Activated CD8-positive, alpha-beta T cell treated with anti-CD3 and anti-CD28 coated beads for 36 hours (primary cell): ENCODE data around the gene CCT7. TPM values are rescaled to one million over a fixed set of nuclear protein-coding genes. Genes with fewer than 3 reads are reported as not detected.
A peak's percentile ranks its signal among the peaks of the same experiment; 100 is the strongest.

ENCODE experiments used
- ATAC-seq: fragments of 200-7000 bp; cut with Tn5 transposase; one replicate; pipeline ENCODE4 v1.10.0; 2021; ENCODE audit warnings: mild to moderate bottlenecking, moderate library complexity
- CTCF ChIA-PET: fragments of 350-600 bp; sonication (Branson Sonifier 250); formaldehyde crosslinking; loops from one replicate; lab custom pipeline; 2021; ENCODE audit warnings: antibody characterized with exemption; lab: Charles Lee
- POLR2A ChIA-PET: fragments of 350-600 bp; sonication (Branson Sonifier 250); formaldehyde crosslinking; loops from one replicate; lab custom pipeline; 2021; ENCODE audit warnings: antibody characterized with exemption; lab: Charles Lee
- DNase-seq: peaks from one replicate; pipeline ENCODE4 v3.0.0-alpha.2; 2020
- H3K27ac Mint-ChIP-seq: one replicate; pipeline ENCODE4 v1.8.0; 2021; ENCODE audit warnings: mild to moderate bottlenecking, mixed read lengths
- H3K27me3 Mint-ChIP-seq: one replicate; pipeline ENCODE4 v1.8.0; 2021; ENCODE audit warnings: mixed read lengths
- H3K36me3 Mint-ChIP-seq: one replicate; pipeline ENCODE4 v1.8.0; 2021; ENCODE audit warnings: low read depth, mixed read lengths
- H3K4me1 Mint-ChIP-seq: one replicate; pipeline ENCODE4 v1.8.0; 2021; ENCODE audit warnings: low read depth, mixed read lengths
- H3K4me3 Mint-ChIP-seq: one replicate; pipeline ENCODE4 v1.8.0; 2021; ENCODE audit warnings: mild to moderate bottlenecking, moderate library complexity, mixed read lengths
- H3K9me3 Mint-ChIP-seq: one replicate; pipeline ENCODE4 v1.8.0; 2021; ENCODE audit warnings: mixed read lengths
- CTCF ChIP-seq: fragments of 200-600 bp; IDR thresholded peaks from one replicate; pipeline ENCODE4 v1.8.0; 2022; ENCODE audit warnings: antibody characterized with exemption, mild to moderate bottlenecking
- intact Hi-C: fragments of 100-400 bp; cut with micrococcal nuclease; formaldehyde crosslinking; loops from one replicate; pipeline ENCODE4 v1.10.0; 2022
- total RNA-seq, 2 experiments: library from RNA; stranded (reverse); gene quantifications; one replicate each; pipeline ENCODE4 v1.2.3, GENCODE V29; 2021

CCT7 gene
- total RNA-seq, 2 experiments from 2014 or later, result 628 to 660 TPM

GRCh38 chr2:73291461-73292315 lies 57.6 kb downstream of the CCT7 start:
- ATAC-seq (peak; percentile 10), DNase-seq (peak; percentile 7)
- Mint-ChIP-seq H3K4me3 (peak overlapping the region; percentile 26), H3K27ac (no peak overlapping the region), H3K9me3 (no peaks in the 10 kb centered on the region), H3K27me3 (peaks cover 48% of the 10 kb centered on the region), H3K36me3 (no peaks in the 10 kb centered on the region), H3K4me1 (peaks cover 11% of the 10 kb centered on the region)
- CTCF ChIA-PET, result interaction anchor here (1.4 to 4.7 kb wide), 11 partner anchors 10 to 128 kb away, joined by 3 to 36 read pairs (median 13); partner anchors contain the start of genes PRADC1 and SMYD5
- intact Hi-C loops, result loop anchor here (5.0 kb wide), 1 partner anchor 59 kb away; the partner anchor contains the start of genes CCT7 and PRADC1
- POLR2A ChIA-PET, result interaction anchor here (0.8 to 1.2 kb wide), 3 partner anchors 9 to 58 kb away, joined by 3 to 5 read pairs (median 4); partner anchors contain the start of gene CCT7
- no peak for TF ChIP-seq CTCF

GRCh38 chr2:73292316-73292905 lies 58.3 kb downstream of the CCT7 start:
- no peak for TF ChIP-seq CTCF
- intact Hi-C loops, result loop anchor here (5.0 kb wide), 1 partner anchor 60 kb away; the partner anchor contains the start of genes CCT7 and PRADC1
- ChIA-PET CTCF (interaction anchor here (1.2 to 4.7 kb wide), 4 partner anchors 10 to 93 kb away, joined by 3 to 24 read pairs (median 4); partner anchors contain the start of genes ALMS1, PRADC1 and SMYD5), POLR2A (interaction anchor here (1.2 kb wide), 1 partner anchor 58 kb away, joined by 5 read pairs; the partner anchor contains the start of gene CCT7)
- Mint-ChIP-seq H3K27ac (no peak overlapping the region), H3K9me3 (no peaks in the 10 kb centered on the region), H3K36me3 (no peaks in the 10 kb centered on the region), H3K4me3 (peak overlapping the region; percentile 63), H3K27me3 (peaks cover 54% of the 10 kb centered on the region), H3K4me1 (peaks cover 11% of the 10 kb centered on the region)
- DNase-seq (peak; percentile 20), ATAC-seq (no peak)

- Mint-ChIP-seq H3K36me3 (no peaks in the 10 kb centered on the region), H3K27me3 (peaks cover 60% of the 10 kb centered on the region), H3K9me3 (no peaks in the 10 kb centered on the region), H3K4me1 (peaks cover 11% of the 10 kb centered on the region), H3K4me3 (peak overlapping the region; percentile 70), H3K27ac (no peak overlapping the region)
- no peak for TF ChIP-seq CTCF
- ATAC-seq (peak; percentile 2), DNase-seq (peak; percentile 26)
- intact Hi-C loops, result loop anchor here (5.0 kb wide), 1 partner anchor 61 kb away; the partner anchor contains the start of genes CCT7 and PRADC1
- ChIA-PET POLR2A (interaction anchor here (0.8 to 1.2 kb wide), 3 partner anchors 11 to 59 kb away, joined by 3 to 5 read pairs (median 4); partner anchors contain the start of gene CCT7), CTCF (interaction anchor here (0.7 to 4.7 kb wide), 6 partner anchors 9 to 92 kb away, joined by 3 to 24 read pairs (median 3); partner anchors contain the start of genes ALMS1, PRADC1 and SMYD5)
Measured at GRCh38 chr2:73292906-73293533, 58.9 kb downstream of the CCT7 start.

- intact Hi-C loops, result loop anchor here (5.0 kb wide), 1 partner anchor 61 kb away; the partner anchor contains the start of genes CCT7 and PRADC1
- POLR2A ChIA-PET, result interaction anchor here (0.6 to 1.1 kb wide), 3 partner anchors 12 to 294 kb away, joined by 3 to 4 read pairs (median 3); no protein-coding TSS in a partner anchor
- Mint-ChIP-seq H3K27ac (no peak within 1 kb of the TSS), H3K4me1 (peaks cover 11% of the 10 kb centered on the region), H3K4me3 (peak within 1 kb of the TSS; percentile 70), H3K9me3 (no peaks in the 10 kb centered on the region), H3K27me3 (peaks cover 63% of the 10 kb centered on the region), H3K36me3 (no peaks in the 10 kb centered on the region)
- CTCF ChIA-PET, result interaction anchor here (0.7 to 1.6 kb wide), 4 partner anchors 8 to 92 kb away, joined by 3 to 4 read pairs (median 3); partner anchors contain the start of gene ALMS1
- DNase-seq (peak; percentile 95), ATAC-seq (peak; percentile 93)
- no peak for TF ChIP-seq CTCF
Measured at GRCh38 chr2:73293534-73294171, 59.5 kb downstream of the CCT7 start, which contains the start of gene EGR4. Gene EGR4, minus strand, starts transcription at chr2:73293548. Its CDS starts 231 bp downstream, at chr2:73293317.
